Testis (tissue), 3 donors: ENCODE measurements around the gene B3GAT1. TPM values are rescaled to one million over a fixed set of nuclear protein-coding genes. Genes with fewer than 3 reads are reported as not detected.

Experiments used
- DNase-seq: peaks from one replicate; pipeline ENCODE4 v3.0.0-alpha.2; 2019
- H3K27ac ChIP-seq, 2 donors: fragments of 200-600 bp; sonication (generic); one replicate each; pipeline ENCODE4 v1.5.1; 2019
- H3K27me3 ChIP-seq: fragments of 200-600 bp; sonication (generic); one replicate; pipeline ENCODE4 v1.5.1; 2019
- H3K36me3 ChIP-seq: fragments of 200-600 bp; sonication (generic); one replicate; pipeline ENCODE4 v1.5.1; 2017; ENCODE audit warnings: low read depth; ENCODE audit errors: missing control alignments
- H3K4me1 ChIP-seq: fragments of 200-600 bp; sonication (generic); one replicate; pipeline ENCODE4 v1.5.1; 2019
- H3K4me3 ChIP-seq, 2 donors: fragments of 200-600 bp; sonication (generic); one replicate each; pipeline ENCODE4 v1.5.1; 2017 to 2019
- H3K9me3 ChIP-seq: fragments of 200-600 bp; sonication (generic); one replicate; pipeline ENCODE4 v1.5.1; 2017
- POLR2A ChIP-seq: fragments of 450-650 bp; IDR thresholded peaks from one replicate; pipeline ENCODE4 v1.6.1; 2017; ENCODE audit warnings: antibody characterized with exemption, mild to moderate bottlenecking, moderate library complexity
- WGBS, 2 donors: methylation state at CpG; one replicate each; pipeline ENCODE4 v1.1.5; 2018; 5-methylcytosine and 5-hydroxymethylcytosine counted together
- intact Hi-C: fragments of 100-400 bp; cut with DNase I; formaldehyde crosslinking; loops from one replicate; pipeline ENCODE4 v1.15.1; 2023; ENCODE audit warnings: low total_unique reads
- polyA plus RNA-seq: library from polyadenylated mRNA; stranded (reverse); fragments of 350-450 nt; fragmentation: Illumina TruSeq; extraction: RNeasy Lipid Tissue Mini Kit (QIAGEN cat#74804); gene quantifications from one replicate; pipeline ENCODE4 v1.2.3, GENCODE V29; 2014; ENCODE audit warnings: low read depth, low replicate concordance; ENCODE audit not compliant: insufficient read depth
- total RNA-seq, 2 donors: library from RNA; depleted of rRNA; stranded (reverse); fragments of >200 nt; gene quantifications; one replicate each; pipeline ENCODE4 v1.2.3, GENCODE V29; 2016
- TF ChIP-seq, protein P1 (sequence below), 3 experiments: fragments of 450-650 bp in 2 of 3; fragments of 200-600 bp in 1 of 3; sonication (generic) in 1 of 3; IDR thresholded peaks; one replicate each; pipeline ENCODE4 v1.5.1; 2016 to 2019; ENCODE audit warnings: antibody characterized with exemption in 3 of 3, mild to moderate bottlenecking in 2 of 3, moderate library complexity in 1 of 3

Gene B3GAT1
- total and polyA plus RNA-seq, 3 donors from 2014 or later = 2.7 to 4.3 (median 3.0) TPM

- TF ChIP-seq POLR2A = no peak
- TF ChIP-seq, protein P1, sequence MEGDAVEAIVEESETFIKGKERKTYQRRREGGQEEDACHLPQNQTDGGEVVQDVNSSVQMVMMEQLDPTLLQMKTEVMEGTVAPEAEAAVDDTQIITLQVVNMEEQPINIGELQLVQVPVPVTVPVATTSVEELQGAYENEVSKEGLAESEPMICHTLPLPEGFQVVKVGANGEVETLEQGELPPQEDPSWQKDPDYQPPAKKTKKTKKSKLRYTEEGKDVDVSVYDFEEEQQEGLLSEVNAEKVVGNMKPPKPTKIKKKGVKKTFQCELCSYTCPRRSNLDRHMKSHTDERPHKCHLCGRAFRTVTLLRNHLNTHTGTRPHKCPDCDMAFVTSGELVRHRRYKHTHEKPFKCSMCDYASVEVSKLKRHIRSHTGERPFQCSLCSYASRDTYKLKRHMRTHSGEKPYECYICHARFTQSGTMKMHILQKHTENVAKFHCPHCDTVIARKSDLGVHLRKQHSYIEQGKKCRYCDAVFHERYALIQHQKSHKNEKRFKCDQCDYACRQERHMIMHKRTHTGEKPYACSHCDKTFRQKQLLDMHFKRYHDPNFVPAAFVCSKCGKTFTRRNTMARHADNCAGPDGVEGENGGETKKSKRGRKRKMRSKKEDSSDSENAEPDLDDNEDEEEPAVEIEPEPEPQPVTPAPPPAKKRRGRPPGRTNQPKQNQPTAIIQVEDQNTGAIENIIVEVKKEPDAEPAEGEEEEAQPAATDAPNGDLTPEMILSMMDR (IDR thresholded peaks at IDR 0.05) = no peak
- Histone ChIP-seq H3K36me3 (no peaks in the 10 kb centered on the region), H3K27me3 (no peaks in the 10 kb centered on the region), H3K4me1 (no peaks in the 10 kb centered on the region), H3K27ac (no peak overlapping the region), H3K9me3 (no peaks in the 10 kb centered on the region), H3K4me3 (no peak overlapping the region)
- 93 to 94% methylated on average over 2 of the region's 2 CpGs for WGBS, 2 donors
- DNase-seq = no peak
- intact Hi-C loops = no loop called here
These were observed 59.9 kb downstream of the B3GAT1 start for GRCh38 chr11:134352111-134352510.

DNA sequence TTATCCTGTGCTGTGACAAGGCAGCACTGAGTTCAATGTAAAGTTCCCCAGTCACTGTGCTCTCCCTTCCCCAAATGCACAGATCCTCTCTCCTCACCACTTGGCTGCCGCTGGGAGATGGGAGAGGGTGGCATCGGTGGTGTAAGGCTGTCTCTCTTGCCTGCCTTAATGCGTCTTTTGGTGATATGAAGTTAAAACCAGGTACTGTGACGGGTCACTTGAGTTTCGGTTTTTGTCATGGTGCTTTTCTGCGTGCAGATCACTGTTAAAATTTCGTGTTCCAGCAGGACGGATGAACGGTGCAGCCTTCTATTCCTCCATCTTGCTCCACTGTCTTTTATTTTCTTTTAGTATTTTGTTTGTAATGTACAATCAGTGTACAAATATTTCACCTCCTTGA lies 61.7 kb downstream of the B3GAT1 start:
- TF ChIP-seq, protein P1 (IDR thresholded peaks at IDR 0.05) = no peak
- TF ChIP-seq POLR2A = no peak
- no peak for DNase-seq
- peaks cover 4% of the 10 kb centered on the region for H3K4me1 ChIP-seq
- no peak overlapping the region for H3K27ac ChIP-seq
- no peaks in the 10 kb centered on the region for H3K27me3 ChIP-seq
- 93 to 97% methylated on average over 9 of the region's 9 CpGs for WGBS, 2 donors
- H3K4me3 ChIP-seq = no peak overlapping the region
- intact Hi-C loops = no loop called here
- no peaks in the 10 kb centered on the region for H3K9me3 ChIP-seq
- H3K36me3 ChIP-seq = no peaks in the 10 kb centered on the region

GRCh38 chr11:134349802-134350355 lies 62.2 kb downstream of the B3GAT1 start:
- H3K4me1 ChIP-seq = peaks cover 4% of the 10 kb centered on the region
- 93 to 97% methylated on average over 10 of the region's 10 CpGs for WGBS, 2 donors
- TF ChIP-seq POLR2A = no peak
- TF ChIP-seq, protein P1 (IDR thresholded peaks at IDR 0.05) = no peak

GRCh38 chr11:134349109-134349801 lies 62.8 kb downstream of the B3GAT1 start:
- DNase-seq = no peak
- Histone ChIP-seq H3K9me3 (no peaks in the 10 kb centered on the region), H3K4me3 (no peak overlapping the region), H3K27me3 (no peaks in the 10 kb centered on the region), H3K36me3 (no peaks in the 10 kb centered on the region), H3K4me1 (peaks cover 4% of the 10 kb centered on the region), H3K27ac (no peak overlapping the region)
- intact Hi-C loops = no loop called here
- 80% methylated on average over 6 of the region's 6 CpGs for WGBS, 2 donors
- TF ChIP-seq POLR2A = no peak
- TF ChIP-seq, protein P1 (IDR thresholded peaks at IDR 0.05) = no peak

More at GRCh38 chr11:134349802-134350355, 62.2 kb downstream of the B3GAT1 start:
- H3K4me3 ChIP-seq = no peak overlapping the region
- H3K36me3 ChIP-seq = no peaks in the 10 kb centered on the region
- H3K9me3 ChIP-seq = no peaks in the 10 kb centered on the region
- intact Hi-C loops = no loop called here
- H3K27ac ChIP-seq = no peak overlapping the region
- DNase-seq = no peak
- H3K27me3 ChIP-seq = no peaks in the 10 kb centered on the region

GRCh38 chr11:134347441-134347840 lies 64.6 kb downstream of the B3GAT1 start:
- H3K27me3 ChIP-seq = no peaks in the 10 kb centered on the region
- intact Hi-C loops = no loop called here
- no peak overlapping the region for H3K4me3 ChIP-seq
- H3K9me3 ChIP-seq = no peaks in the 10 kb centered on the region
- TF ChIP-seq, protein P1 (IDR thresholded peaks at IDR 0.05) = no peak
- DNase-seq = peak; percentile 6
- H3K4me1 ChIP-seq = peaks cover 4% of the 10 kb centered on the region
- no peaks in the 10 kb centered on the region for H3K36me3 ChIP-seq
- 87 to 90% methylated on average over 8 to 10 of the region's 10 CpGs for WGBS, 2 donors
- H3K27ac ChIP-seq = no peak overlapping the region
